Transverse colon (tissue), 3 donors: Measurements from ENCODE around the gene NELFE.

Experiments used
- POLR2A ChIP-seq: fragments of 450-650 bp; IDR thresholded peaks from one replicate; pipeline ENCODE4 v1.6.1; 2016; ENCODE audit warnings: antibody characterized with exemption, mild to moderate bottlenecking, moderate library complexity
- TF ChIP-seq, protein P1 (sequence below), 5 experiments: fragments of 200-600 bp in 3 of 5; fragments of 450-650 bp in 2 of 5; sonication (generic) in 3 of 5; IDR thresholded peaks; 1 replicate in 2 of 5; 2 replicates in 3 of 5; pipeline ENCODE4 v1.5.1; 2016 to 2017; ENCODE audit warnings: antibody characterized with exemption in 5 of 5, inconsistent platforms in 3 of 5, mild to moderate bottlenecking in 2 of 5, moderate library complexity in 1 of 5

DNA sequence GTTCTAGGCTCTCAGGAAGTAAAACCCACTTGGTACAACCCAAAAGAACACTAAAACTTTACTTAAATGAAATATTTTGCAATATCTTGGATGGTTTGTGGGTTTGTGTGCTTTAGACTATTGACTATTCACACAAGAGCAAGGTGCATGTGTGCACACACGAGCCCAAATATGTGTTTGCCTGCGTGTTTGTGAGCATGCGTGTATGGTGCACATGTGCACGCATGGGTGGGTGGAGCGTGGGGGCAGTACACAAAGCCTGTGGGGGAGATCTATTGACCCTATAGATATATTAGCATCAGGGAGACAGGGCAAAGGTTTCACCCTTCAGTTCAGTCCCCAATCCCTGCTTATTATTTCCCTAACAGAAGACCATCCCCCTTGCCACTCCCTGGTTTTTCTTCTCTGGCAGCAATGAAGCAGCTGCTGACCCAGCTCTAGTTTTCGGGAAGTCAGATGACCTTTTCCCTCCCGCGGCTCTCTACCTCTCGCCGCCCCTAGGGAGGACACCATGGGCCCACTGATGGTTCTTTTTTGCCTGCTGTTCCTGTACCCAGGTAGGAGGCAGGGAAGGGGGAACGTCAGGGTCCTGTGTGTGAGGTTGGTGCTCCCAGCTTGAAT lies 31.4 kb downstream of the NELFE start, which contains the start of gene C2:
- TF ChIP-seq, protein P1, sequence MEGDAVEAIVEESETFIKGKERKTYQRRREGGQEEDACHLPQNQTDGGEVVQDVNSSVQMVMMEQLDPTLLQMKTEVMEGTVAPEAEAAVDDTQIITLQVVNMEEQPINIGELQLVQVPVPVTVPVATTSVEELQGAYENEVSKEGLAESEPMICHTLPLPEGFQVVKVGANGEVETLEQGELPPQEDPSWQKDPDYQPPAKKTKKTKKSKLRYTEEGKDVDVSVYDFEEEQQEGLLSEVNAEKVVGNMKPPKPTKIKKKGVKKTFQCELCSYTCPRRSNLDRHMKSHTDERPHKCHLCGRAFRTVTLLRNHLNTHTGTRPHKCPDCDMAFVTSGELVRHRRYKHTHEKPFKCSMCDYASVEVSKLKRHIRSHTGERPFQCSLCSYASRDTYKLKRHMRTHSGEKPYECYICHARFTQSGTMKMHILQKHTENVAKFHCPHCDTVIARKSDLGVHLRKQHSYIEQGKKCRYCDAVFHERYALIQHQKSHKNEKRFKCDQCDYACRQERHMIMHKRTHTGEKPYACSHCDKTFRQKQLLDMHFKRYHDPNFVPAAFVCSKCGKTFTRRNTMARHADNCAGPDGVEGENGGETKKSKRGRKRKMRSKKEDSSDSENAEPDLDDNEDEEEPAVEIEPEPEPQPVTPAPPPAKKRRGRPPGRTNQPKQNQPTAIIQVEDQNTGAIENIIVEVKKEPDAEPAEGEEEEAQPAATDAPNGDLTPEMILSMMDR (IDR thresholded peaks at IDR 0.05), result no peak
- TF ChIP-seq POLR2A, result no peak
